C4-2B (cell line): ENCODE data around the gene OPTC.

ENCODE experiments used
- H3K27ac ChIP-seq: fragments of 450-650 bp; 2 replicates; pipeline ENCODE4 v1.5.1; 2017
- CTCF ChIP-seq: fragments of 450-650 bp; conservative IDR thresholded peaks from 2 replicates; pipeline ENCODE4 v1.5.1; 2017; ENCODE audit warnings: mild to moderate bottlenecking
- ZFX ChIP-seq: fragments of 450-650 bp; IDR thresholded peaks from 2 replicates; pipeline ENCODE4 v1.6.1; 2017

OPTC gene

DNA sequence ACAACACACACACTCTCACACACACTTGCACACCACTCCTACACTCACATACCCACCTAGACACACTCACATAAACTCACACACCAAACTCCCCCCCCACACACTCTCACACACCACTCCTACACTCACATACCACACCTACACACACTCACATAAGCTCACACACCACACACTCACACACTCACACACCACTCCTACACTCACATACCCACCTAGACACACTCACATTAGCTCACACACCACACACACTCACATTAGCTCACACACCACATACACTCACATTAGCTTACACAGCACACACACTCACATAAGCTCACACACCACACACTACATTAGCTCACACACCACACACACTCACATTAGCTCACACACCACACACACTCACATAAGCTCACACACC lies 33.1 kb downstream of the OPTC start:
- TF ChIP-seq CTCF, result no peak
- no peak for TF ChIP-seq ZFX
- no peak overlapping the region for H3K27ac ChIP-seq

DNA sequence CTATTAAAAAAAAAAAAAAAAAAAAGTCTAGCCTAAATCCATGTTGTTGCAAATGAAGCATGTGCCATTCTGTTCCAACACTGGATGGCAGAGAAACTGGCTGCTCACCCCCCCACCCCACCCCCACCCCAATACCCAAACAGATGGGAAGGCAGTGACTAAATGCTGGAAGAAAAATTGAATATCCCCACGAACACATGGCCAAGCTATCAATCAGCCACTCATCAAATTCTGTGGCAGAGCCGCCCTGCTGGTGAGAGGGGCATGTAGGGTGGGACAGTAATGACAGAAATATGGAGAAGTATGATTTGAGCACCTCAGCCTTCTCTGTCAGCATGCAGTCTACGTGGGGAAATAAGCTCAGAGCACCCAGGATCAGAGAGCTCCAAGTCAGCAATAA lies 34.1 kb downstream of the OPTC start:
- H3K27ac ChIP-seq, result no peak overlapping the region
- TF ChIP-seq ZFX (no peak), CTCF (no peak)

DNA sequence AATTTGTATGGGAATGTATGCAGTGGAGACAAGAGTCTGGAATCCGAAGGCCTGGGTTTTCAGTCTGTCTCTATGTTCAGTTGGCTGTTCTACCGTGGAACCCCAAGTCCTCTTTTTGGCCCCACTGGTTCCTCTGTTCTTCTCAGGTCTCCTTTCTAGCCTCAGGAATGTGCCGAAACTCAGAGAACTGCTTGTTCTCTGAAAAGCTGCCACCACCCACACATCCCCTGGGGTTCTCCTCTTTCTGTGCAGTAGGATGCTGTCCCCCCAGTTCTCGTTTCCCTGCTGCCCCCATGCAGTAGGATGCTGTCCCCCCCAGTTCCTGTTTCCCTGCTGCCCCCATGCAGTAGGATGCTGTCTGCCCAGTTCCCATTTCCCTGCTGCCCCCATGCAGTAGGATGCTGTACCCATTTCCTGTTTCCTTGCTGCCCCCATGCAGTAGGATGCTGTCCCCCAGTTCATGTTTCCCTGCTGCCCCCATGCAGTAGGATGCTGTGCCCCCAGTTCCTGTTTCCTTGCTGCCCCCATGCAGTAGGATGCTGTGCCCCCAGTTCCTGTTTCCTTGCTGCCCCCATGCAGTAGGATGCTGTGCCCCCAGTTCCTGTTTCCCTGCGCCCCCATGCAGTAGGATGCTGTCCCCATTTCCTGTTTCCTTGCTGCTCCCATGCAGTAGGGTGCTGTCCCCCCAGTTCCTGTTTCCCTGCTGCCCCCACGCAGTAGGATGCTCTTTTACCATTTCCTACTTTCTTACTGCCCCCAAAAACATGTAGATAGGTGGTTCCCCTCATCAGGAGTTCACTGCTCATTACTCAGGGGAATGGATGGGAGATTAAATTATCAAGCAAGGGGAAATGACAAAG lies 35.3 kb downstream of the OPTC start:
- H3K27ac ChIP-seq, result no peak overlapping the region
- TF ChIP-seq ZFX, result no peak
- no peak for TF ChIP-seq CTCF

- H3K27ac ChIP-seq, result no peak overlapping the region
- no peak for TF ChIP-seq CTCF
- no peak for TF ChIP-seq ZFX
Measured at GRCh38 chr1:203531063-203531462, 37.1 kb downstream of the OPTC start.

GRCh38 chr1:203534012-203534411 lies 40.1 kb downstream of the OPTC start:
- TF ChIP-seq CTCF, result no peak
- no peak for TF ChIP-seq ZFX
- no peak overlapping the region for H3K27ac ChIP-seq

GRCh38 chr1:203534526-203534925 lies 40.6 kb downstream of the OPTC start:
- no peak overlapping the region for H3K27ac ChIP-seq
- no peak for TF ChIP-seq ZFX
- no peak for TF ChIP-seq CTCF

- TF ChIP-seq CTCF, result no peak
- TF ChIP-seq ZFX, result no peak
- no peak overlapping the region for H3K27ac ChIP-seq
Measured at GRCh38 chr1:203536575-203536974, 42.6 kb downstream of the OPTC start.
